ENCODE results near the gene ABTB2. TPM values are rescaled to one million over a fixed set of nuclear protein-coding genes. Genes with fewer than 3 reads are reported as not detected.

The ABTB2 gene
- total and polyA plus RNA-seq, 10 of the 15 experiments (the other 5 are each of a cell fraction or from before 2014, with no cell fraction given) = 0.13 to 2.1 (median 0.72) TPM

- no peak for TF ChIP-seq NR2C1 (IDR thresholded peaks at IDR 0.05)
- no peak for TF ChIP-seq MYC (IDR thresholded peaks at IDR 0.05; ENCODE audit: insufficient read depth, insufficient read length, insufficient replicate concordance, low read length, severe bottlenecking)
- no peak for TF ChIP-seq NBN (IDR thresholded peaks at IDR 0.05)
- TF ChIP-seq ZNF217 (IDR thresholded peaks at IDR 0.05) = no peak
- TF ChIP-seq SIN3A (IDR thresholded peaks at IDR 0.05; ENCODE audit: low read depth, low read length) = no peak
- TF ChIP-seq ESRRA (IDR thresholded peaks at IDR 0.05; ENCODE audit: low read length) = no peak
- TF ChIP-seq RB1 (IDR thresholded peaks at IDR 0.05; ENCODE audit: borderline replicate concordance) = no peak
- no peak for TF ChIP-seq ZNF592 (IDR thresholded peaks at IDR 0.05)
- TF ChIP-seq NFIC (IDR thresholded peaks at IDR 0.05; ENCODE audit: low read depth, low read length) = no peak
- no peak for TF ChIP-seq IKZF1 (conservative IDR thresholded peaks at IDR 0.05)
- no peak for TF ChIP-seq RBBP5 (conservative IDR thresholded peaks at IDR 0.05)
- no peak for TF ChIP-seq HDGF (IDR thresholded peaks at IDR 0.05)
- TF ChIP-seq FOXK2 (IDR thresholded peaks at IDR 0.05) = no peak
These were observed 169.6 kb downstream of the ABTB2 start (continued) for GRCh38 chr11:34188181-34188580.
